LNCAP (cell line): ENCODE data around the gene RNF2.

Source experiments
- TF ChIP-seq, protein P1 (sequence below): fragments of 450-650 bp; IDR thresholded peaks from 2 replicates; pipeline ENCODE4 v1.5.1; 2017; ENCODE audit warnings: mild to moderate bottlenecking

RNF2 gene

DNA sequence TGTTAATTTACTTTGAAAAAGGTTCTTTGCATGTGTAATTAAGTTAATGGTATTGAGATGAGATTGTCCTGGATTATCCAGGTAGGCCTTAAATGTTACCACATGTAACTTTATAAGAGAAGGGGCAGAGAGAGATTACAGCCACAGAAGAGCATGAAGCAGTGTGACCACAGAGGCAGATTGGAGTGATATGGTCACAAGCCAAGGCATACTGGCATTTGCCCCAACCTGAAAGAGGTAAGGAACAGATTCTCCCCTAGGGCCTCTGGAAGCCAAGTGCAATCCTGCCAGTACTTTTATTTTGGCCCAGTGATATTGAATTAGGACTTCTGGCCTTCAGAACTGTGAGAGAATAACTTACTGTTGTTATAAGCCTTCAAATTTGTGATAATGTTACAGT lies 23.0 kb downstream of the RNF2 start:
- TF ChIP-seq, protein P1, sequence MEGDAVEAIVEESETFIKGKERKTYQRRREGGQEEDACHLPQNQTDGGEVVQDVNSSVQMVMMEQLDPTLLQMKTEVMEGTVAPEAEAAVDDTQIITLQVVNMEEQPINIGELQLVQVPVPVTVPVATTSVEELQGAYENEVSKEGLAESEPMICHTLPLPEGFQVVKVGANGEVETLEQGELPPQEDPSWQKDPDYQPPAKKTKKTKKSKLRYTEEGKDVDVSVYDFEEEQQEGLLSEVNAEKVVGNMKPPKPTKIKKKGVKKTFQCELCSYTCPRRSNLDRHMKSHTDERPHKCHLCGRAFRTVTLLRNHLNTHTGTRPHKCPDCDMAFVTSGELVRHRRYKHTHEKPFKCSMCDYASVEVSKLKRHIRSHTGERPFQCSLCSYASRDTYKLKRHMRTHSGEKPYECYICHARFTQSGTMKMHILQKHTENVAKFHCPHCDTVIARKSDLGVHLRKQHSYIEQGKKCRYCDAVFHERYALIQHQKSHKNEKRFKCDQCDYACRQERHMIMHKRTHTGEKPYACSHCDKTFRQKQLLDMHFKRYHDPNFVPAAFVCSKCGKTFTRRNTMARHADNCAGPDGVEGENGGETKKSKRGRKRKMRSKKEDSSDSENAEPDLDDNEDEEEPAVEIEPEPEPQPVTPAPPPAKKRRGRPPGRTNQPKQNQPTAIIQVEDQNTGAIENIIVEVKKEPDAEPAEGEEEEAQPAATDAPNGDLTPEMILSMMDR = no peak

DNA sequence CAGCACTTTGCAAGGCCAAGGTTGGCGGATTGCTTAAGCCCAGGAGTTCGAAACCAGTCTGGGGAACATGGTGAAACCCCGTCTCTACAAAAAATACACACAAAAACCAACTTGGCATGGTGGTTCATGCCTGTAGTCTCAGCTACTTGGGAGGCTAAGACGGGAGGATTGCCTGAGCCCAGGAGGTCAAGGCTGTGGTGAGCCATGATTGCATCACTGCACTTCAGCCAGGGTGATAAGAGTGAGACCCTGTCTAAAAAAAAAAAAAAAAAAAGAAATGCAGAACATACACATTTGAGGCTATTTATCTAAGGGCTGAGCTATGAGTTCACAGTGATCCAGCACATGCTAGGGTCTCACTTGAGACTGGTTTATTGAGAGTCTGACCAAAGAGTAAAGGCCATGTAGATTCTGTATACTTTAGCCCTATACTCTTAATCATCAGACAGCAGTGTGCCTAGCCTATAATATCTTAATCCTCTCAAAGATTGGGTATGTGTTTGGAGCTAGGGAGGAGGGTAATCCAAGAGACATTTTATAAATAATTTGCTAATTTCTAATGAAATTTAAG lies 23.9 kb downstream of the RNF2 start:
- TF ChIP-seq, protein P1 = no peak

- TF ChIP-seq, protein P1 = no peak
These were observed 24.7 kb downstream of the RNF2 start for GRCh38 chr1:185070051-185070450.

GRCh38 chr1:185073725-185074124 lies 28.4 kb downstream of the RNF2 start:
- TF ChIP-seq, protein P1 = no peak

DNA sequence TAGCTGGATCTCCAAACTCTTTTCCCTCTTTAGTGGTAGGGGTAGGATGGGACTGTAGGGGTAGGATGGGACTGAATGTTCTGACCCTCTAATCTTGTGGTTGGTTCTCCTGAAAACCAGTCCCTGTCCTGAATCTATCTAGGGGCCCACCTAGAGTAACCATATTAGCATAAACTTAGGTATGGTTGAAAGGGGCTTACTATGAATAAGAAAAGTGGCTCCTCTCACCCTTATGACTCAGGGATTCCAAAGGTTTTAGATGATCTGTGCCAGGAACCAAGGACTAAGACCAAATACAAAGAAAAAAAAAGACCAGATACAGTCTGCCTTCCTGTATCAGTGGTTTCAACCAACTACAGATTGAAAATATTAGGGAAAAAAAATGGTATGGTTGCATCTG lies 28.9 kb downstream of the RNF2 start:
- TF ChIP-seq, protein P1 = no peak

DNA sequence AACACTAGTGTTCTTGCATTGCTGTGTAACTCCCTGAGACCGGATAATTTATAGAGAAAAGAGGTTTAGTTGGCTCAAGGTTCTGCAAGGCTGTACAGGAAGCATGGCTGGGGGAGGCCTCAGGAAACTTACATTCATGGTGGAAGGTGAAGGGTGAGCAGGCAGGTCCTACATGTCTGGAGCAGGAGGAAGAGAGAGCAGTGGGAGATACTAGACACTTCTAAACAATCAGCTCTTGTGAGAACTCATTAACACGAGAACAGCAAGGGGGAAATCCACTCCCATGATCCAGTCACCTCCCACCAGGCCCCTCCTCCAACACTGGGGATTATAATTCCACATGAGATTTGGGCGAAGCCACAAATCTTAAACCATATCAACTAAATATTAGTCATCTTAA lies 30.1 kb downstream of the RNF2 start:
- TF ChIP-seq, protein P1 = no peak

DNA sequence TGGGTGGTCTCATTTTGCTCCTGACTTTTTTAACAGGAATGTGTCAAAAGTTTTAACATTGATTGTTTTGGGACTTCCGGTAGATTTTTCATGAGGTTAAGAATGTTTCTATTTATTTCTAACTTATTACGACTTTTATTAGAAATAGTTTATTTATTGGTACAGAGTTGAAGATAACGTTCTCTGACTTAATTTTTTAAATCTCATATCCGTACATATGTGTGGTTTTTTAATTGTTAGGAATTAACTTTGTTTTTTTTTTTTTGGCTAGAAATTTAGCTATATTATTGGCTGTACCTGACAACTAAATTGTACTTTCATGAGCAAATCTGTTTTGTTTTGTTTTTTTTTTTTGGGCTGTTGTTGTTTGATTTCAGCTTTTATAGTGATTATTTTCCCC lies 32.0 kb downstream of the RNF2 start:
- TF ChIP-seq, protein P1 = no peak

DNA sequence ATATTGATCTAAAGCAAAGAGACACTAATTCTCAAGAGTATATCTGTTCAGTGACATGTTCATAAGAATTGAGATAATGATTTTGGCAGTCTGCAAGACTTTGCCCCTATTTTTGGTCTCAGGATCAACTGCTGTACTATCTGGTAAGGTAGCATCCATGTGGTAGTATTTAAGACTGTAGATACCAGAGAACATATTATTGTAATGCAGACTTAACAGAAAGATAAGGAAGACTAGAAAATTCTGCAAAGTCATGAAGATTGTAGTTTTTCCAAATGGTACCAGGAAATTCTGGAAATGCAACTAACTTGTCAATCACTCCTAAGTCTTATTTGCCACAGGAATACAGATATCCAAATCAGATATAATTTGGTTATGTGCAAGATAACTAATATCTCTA lies 35.1 kb downstream of the RNF2 start:
- TF ChIP-seq, protein P1 = no peak
